Adrenal gland (tissue), 5 donors: ENCODE data around the gene CEP112.

Experiments used
- CTCF ChIP-seq, 6 experiments: fragments of 450-650 bp in 4 of 6; fragments of 200-600 bp in 2 of 6; sonication (generic) in 1 of 6; IDR thresholded peaks; 1 replicate in 5 of 6; 2 replicates in 1 of 6; pipeline versions ENCODE4 v1.5.1 to v1.8.0; 2016 to 2021; ENCODE audit warnings: antibody characterized with exemption in 6 of 6, mild to moderate bottlenecking in 2 of 6, moderate library complexity in 1 of 6
- POLR2A ChIP-seq, 2 donors: fragments of 450-650 bp; IDR thresholded peaks; one replicate each; pipeline ENCODE4 v1.6.1; 2017; ENCODE audit warnings: antibody characterized with exemption in 2 of 2, mild to moderate bottlenecking in 2 of 2, moderate library complexity in 1 of 2
- donor health status: DM: no; HTN: no; CAD: no.

- TF ChIP-seq POLR2A (IDR thresholded peaks at IDR 0.05) (no peak), CTCF (IDR thresholded peaks at IDR 0.05) (no peak)
Observed at GRCh38 chr17:65973237-65973636, 218.7 kb downstream of the CEP112 start.
